Ovary (tissue), 3 donors: ENCODE measurements around the gene CSMD2.

Source experiments
- CTCF ChIP-seq, 3 donors: fragments of 450-650 bp in 2 of 3; fragments of 200-600 bp in 1 of 3; IDR thresholded peaks; one replicate each; pipeline versions ENCODE4 v1.5.1 to v1.8.0; 2016 to 2022; ENCODE audit warnings: antibody characterized with exemption in 3 of 3, mild to moderate bottlenecking in 1 of 3
- EP300 ChIP-seq: sonication (generic); formaldehyde crosslinking; IDR thresholded peaks from one replicate; pipeline ENCODE4 v1.6.1; 2017; ENCODE audit warnings: antibody characterized with exemption
- POLR2A ChIP-seq: fragments of 450-650 bp; IDR thresholded peaks from one replicate; pipeline ENCODE4 v1.6.1; 2017; ENCODE audit warnings: antibody characterized with exemption, mild to moderate bottlenecking, moderate library complexity
- donor health status: DM: no; HTN: no; CAD: no.

DNA sequence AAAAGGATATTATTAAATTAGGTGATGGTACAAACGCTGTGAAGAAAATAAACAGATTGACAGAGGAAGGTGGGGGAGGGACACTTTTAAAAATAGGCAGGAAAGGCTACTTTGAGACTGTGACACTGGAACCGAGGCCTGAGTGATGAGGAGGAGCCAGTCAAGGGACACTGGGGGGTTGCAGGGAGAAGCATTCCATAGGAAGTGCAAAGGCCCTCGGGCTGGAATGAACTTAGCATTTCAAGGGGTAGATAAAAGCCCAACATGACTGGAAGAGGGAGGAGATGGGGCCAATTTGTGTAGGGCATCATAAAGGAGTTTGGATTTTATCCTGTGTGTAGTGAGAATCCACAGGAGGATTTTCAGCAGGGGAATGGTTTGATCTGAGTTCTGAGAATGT is 27.6 kb upstream of the CSMD2 start:
- TF ChIP-seq POLR2A (no peak), CTCF (IDR thresholded peaks at IDR 0.05) (no peak), EP300 (no peak)
